Mesendoderm (in vitro differentiated cells): Measurements from ENCODE around the gene PET117.

Experiments
- DNase-seq: peaks from one replicate; pipeline ENCODE4 v3.0.0; 2013
- H2AK5ac ChIP-seq: 2 replicates; pipeline ENCODE4 v1.6.1; 2013; ENCODE audit warnings: low read length, inconsistent platforms
- H2BK120ac ChIP-seq: 2 replicates; pipeline ENCODE4 v1.6.1; 2013; ENCODE audit warnings: low read depth, mild to moderate bottlenecking, low read length, moderate library complexity, mixed read lengths
- H2BK15ac ChIP-seq: replicated peaks from 2 replicates; pipeline ENCODE4 v1.6.1; 2013; ENCODE audit warnings: low read depth, mild to moderate bottlenecking, moderate library complexity
- H2BK5ac ChIP-seq: 2 replicates; pipeline ENCODE4 v1.6.1; 2013; ENCODE audit warnings: low read length, inconsistent platforms
- H3K18ac ChIP-seq: 2 replicates; pipeline ENCODE4 v1.6.1; 2013; ENCODE audit warnings: mild to moderate bottlenecking, low read length, mixed read lengths
- H3K23ac ChIP-seq: one replicate; pipeline ENCODE4 v1.6.1; 2013; ENCODE audit warnings: low read length
- H3K27ac ChIP-seq: 2 replicates; pipeline ENCODE4 v1.5.1; 2013; ENCODE audit warnings: low read depth, mild to moderate bottlenecking, inconsistent platforms, low read length, moderate library complexity
- H3K27me3 ChIP-seq: 2 replicates; pipeline ENCODE4 v1.6.1; 2013; ENCODE audit warnings: low read length, control low read depth, mild to moderate bottlenecking, inconsistent platforms; ENCODE audit not compliant: insufficient read depth, poor library complexity
- H3K36me3 ChIP-seq: 2 replicates; pipeline ENCODE4 v1.6.1; 2013; ENCODE audit warnings: low read length, inconsistent platforms; ENCODE audit not compliant: control insufficient read depth, insufficient read depth
- H3K4ac ChIP-seq: one replicate; pipeline ENCODE4 v1.6.1; 2013; ENCODE audit warnings: low read depth, mild to moderate bottlenecking, low read length, moderate library complexity
- H3K4me1 ChIP-seq: 2 replicates; pipeline ENCODE4 v1.6.1; 2013; ENCODE audit warnings: low read depth, low read length, inconsistent platforms; ENCODE audit not compliant: control insufficient read depth
- H3K4me2 ChIP-seq: 2 replicates; pipeline ENCODE4 v1.6.1; 2013; ENCODE audit warnings: low read length
- H3K4me3 ChIP-seq: 2 replicates; pipeline ENCODE4 v1.5.1; 2013; ENCODE audit warnings: mild to moderate bottlenecking, low read length
- H3K56ac ChIP-seq: one replicate; pipeline ENCODE4 v1.6.1; 2013; ENCODE audit warnings: low read length
- H3K79me1 ChIP-seq: 2 replicates; pipeline ENCODE4 v1.6.1; 2013; ENCODE audit warnings: low read length, inconsistent platforms
- H3K79me2 ChIP-seq: 2 replicates; pipeline ENCODE4 v1.6.1; 2013; ENCODE audit warnings: mild to moderate bottlenecking, low read length; ENCODE audit not compliant: control insufficient read depth, insufficient read depth
- H3K9ac ChIP-seq: 2 replicates; pipeline ENCODE4 v1.6.1; 2013; ENCODE audit warnings: low read length, inconsistent platforms
- H4K5ac ChIP-seq: one replicate; pipeline ENCODE4 v1.6.1; 2013; ENCODE audit warnings: low read length
- H4K8ac ChIP-seq: one replicate; pipeline ENCODE4 v1.6.1; 2013; ENCODE audit warnings: low read depth, mild to moderate bottlenecking, control low read depth, low read length, moderate library complexity
- WGBS: extraction: QIAGEN DNeasy Blood & Tissue Kit; methylation state at CpG from one replicate; pipeline ENCODE4 v1.1.7; 2013; ENCODE audit warnings: low lambda C conversion rate, missing lambda C conversion rate; ENCODE audit not compliant: insufficient coverage; ENCODE audit errors: extremely low coverage; 5-methylcytosine and 5-hydroxymethylcytosine counted together

PET117 gene

GRCh38 chr20:18164356-18164755 lies 26.7 kb downstream of the PET117 start:
- H4K8ac ChIP-seq, result no peak overlapping the region
- no peak overlapping the region for H3K18ac ChIP-seq
- peaks cover 10% of the 10 kb centered on the region for H3K4me1 ChIP-seq
- peaks cover 5% of the 10 kb centered on the region for H3K79me1 ChIP-seq
- no CpG with 5 or more reads among the region's 2 CpGs for WGBS
- no peak overlapping the region for H3K27ac ChIP-seq
- DNase-seq, result no peak
- H3K27me3 ChIP-seq, result no peaks in the 10 kb centered on the region
- H3K79me2 ChIP-seq, result no peaks in the 10 kb centered on the region
- H3K36me3 ChIP-seq, result peaks cover 4% of the 10 kb centered on the region
- no peak overlapping the region for H2BK120ac ChIP-seq
- H3K4me3 ChIP-seq, result no peak overlapping the region
- H2AK5ac ChIP-seq, result no peak overlapping the region
- H2BK15ac ChIP-seq, result no peak overlapping the region
- H3K4ac ChIP-seq, result no peak overlapping the region
- no peak overlapping the region for H3K4me2 ChIP-seq
- no peak overlapping the region for H3K56ac ChIP-seq
- H4K5ac ChIP-seq, result no peak overlapping the region
- H3K23ac ChIP-seq, result no peak overlapping the region
- H2BK5ac ChIP-seq, result no peak overlapping the region
- no peak overlapping the region for H3K9ac ChIP-seq

DNA sequence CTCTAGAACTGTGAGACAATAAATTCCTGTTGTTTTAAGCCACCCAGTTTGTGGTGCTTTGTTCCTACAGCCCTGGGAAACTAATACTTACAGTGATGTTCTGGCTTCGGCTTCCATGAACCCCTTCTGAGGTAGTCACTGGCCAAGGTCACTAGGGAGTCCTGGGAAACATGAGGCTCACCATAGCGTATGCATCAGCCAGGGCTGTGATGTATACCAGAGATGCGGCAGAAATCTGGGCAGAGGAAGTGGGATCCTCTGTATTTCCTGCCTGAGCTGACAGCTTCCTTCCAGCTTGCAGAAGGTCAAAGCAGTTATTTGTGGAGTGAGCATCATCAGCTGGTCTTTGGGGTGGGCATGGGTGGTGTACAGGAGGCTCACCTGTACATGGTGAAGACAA lies 27.9 kb downstream of the PET117 start:
- Histone ChIP-seq H3K27ac (no peak overlapping the region), H3K23ac (no peak overlapping the region), H3K18ac (no peak overlapping the region), H3K4me3 (no peak overlapping the region), H2BK15ac (no peak overlapping the region), H2AK5ac (no peak overlapping the region), H2BK5ac (no peak overlapping the region), H2BK120ac (no peak overlapping the region), H3K36me3 (peaks cover 4% of the 10 kb centered on the region), H4K8ac (no peak overlapping the region), H3K56ac (peak overlapping the region; percentile 18), H3K79me2 (no peaks in the 10 kb centered on the region), H3K79me1 (peaks cover 5% of the 10 kb centered on the region), H3K4me2 (no peak overlapping the region), H3K27me3 (no peaks in the 10 kb centered on the region), H4K5ac (no peak overlapping the region), H3K9ac (no peak overlapping the region), H3K4me1 (peaks cover 10% of the 10 kb centered on the region), H3K4ac (no peak overlapping the region)
- no CpG with 5 or more reads among the region's 3 CpGs for WGBS
- no peak for DNase-seq

DNA sequence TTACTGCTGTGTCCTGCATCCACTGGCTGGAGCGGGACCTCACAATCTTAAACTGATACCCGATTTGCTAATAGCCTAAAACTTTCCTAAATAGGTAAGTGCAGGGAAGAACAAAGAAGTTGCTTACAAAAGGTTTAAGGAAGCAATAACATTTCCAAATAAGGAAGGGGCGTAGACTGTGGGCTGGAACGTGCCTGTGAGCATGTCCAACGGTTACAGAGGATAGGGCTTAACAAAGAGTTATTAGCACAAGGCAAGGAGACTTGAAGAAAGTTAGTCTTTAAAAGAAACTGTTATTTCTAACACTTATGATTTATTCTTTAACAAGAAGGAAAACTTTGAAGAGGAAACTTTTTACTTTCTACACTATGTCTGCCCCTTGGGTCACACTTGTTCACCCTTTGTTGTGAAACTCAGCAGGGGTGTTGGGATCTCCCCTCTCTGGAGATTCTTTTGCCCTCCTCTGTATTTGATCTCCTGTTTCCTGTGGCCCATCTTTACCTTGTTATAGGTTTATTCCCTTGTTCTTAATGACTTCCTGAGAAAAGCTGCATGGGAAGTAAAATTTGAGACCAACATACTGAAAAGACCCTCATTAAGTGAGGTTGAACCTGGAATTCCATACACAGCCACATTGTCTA lies 28.7 kb downstream of the PET117 start:
- Histone ChIP-seq H3K79me1 (peaks cover 5% of the 10 kb centered on the region), H3K4me1 (peaks cover 10% of the 10 kb centered on the region), H4K8ac (no peak overlapping the region), H2BK120ac (no peak overlapping the region), H3K23ac (no peak overlapping the region), H3K27me3 (no peaks in the 10 kb centered on the region), H2AK5ac (no peak overlapping the region), H3K4ac (no peak overlapping the region), H3K18ac (no peak overlapping the region), H3K4me3 (no peak overlapping the region), H3K27ac (no peak overlapping the region), H2BK5ac (no peak overlapping the region), H4K5ac (no peak overlapping the region), H3K56ac (no peak overlapping the region), H3K4me2 (no peak overlapping the region), H3K9ac (no peak overlapping the region), H3K79me2 (no peaks in the 10 kb centered on the region), H3K36me3 (peaks cover 4% of the 10 kb centered on the region), H2BK15ac (no peak overlapping the region)
- WGBS, result no CpG with 5 or more reads among the region's 5 CpGs
- DNase-seq, result no peak

DNA sequence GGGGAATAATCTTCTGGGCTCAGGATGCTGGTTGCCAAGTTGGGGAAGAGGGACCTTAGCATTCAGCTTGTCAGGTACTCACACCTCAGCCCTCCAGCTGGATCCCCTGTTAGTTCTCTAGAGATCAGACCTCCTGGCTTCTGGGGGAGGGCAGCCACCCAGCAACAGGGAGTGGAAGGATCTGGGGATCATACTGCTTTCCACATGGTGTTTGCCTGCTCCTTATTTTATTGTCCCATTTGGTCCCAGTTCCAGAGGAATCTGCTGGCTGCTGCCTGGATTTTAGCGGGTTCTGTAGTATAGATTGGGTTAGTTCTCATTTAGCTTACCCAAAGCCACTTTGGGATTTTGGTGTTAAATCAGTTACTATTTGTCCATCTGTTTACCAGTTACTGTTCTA lies 29.3 kb downstream of the PET117 start:
- Histone ChIP-seq H3K18ac (no peak overlapping the region), H3K23ac (no peak overlapping the region), H2BK120ac (no peak overlapping the region), H4K5ac (no peak overlapping the region), H3K9ac (no peak overlapping the region), H3K4me3 (no peak overlapping the region), H2BK15ac (no peak overlapping the region), H3K27ac (no peak overlapping the region), H2BK5ac (no peak overlapping the region), H4K8ac (no peak overlapping the region), H3K4ac (no peak overlapping the region), H3K4me2 (no peak overlapping the region), H3K36me3 (peaks cover 4% of the 10 kb centered on the region), H3K4me1 (peaks cover 10% of the 10 kb centered on the region), H3K27me3 (no peaks in the 10 kb centered on the region), H2AK5ac (no peak overlapping the region), H3K56ac (peak overlapping the region; percentile 15), H3K79me1 (peaks cover 5% of the 10 kb centered on the region), H3K79me2 (no peaks in the 10 kb centered on the region)
- WGBS, result no CpG with 5 or more reads among the region's 1 CpG
- DNase-seq, result peak; percentile 10

DNA sequence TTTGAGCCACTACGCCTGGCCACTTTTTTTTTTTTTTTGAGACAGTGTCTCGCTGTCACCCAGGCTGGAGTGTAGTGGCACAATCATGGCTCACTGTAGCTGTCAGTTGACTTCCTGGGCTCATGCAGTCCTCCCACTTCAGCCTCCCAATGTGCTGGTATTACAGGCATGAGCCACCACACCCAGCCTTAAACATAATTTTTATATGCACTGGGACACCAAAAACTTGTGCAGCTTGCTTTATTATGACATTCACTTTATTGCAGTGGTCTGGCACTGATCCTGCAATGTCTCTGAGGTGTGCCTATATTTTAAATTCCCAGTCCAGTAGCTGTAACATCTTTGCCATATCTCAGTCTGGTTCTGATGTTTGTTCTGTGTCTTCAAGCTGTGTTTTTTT lies 34.7 kb downstream of the PET117 start:
- WGBS, result no CpG with 5 or more reads among the region's 2 CpGs
- H2AK5ac ChIP-seq, result no peak overlapping the region
- H3K23ac ChIP-seq, result no peak overlapping the region
- H2BK15ac ChIP-seq, result no peak overlapping the region
- no peak for DNase-seq
- H3K9ac ChIP-seq, result no peak overlapping the region
- no peaks in the 10 kb centered on the region for H3K36me3 ChIP-seq
- no peak overlapping the region for H3K4ac ChIP-seq
- H3K79me2 ChIP-seq, result no peaks in the 10 kb centered on the region
- no peak overlapping the region for H3K18ac ChIP-seq
- no peak overlapping the region for H2BK120ac ChIP-seq
- H3K4me2 ChIP-seq, result no peak overlapping the region
- peaks cover 4% of the 10 kb centered on the region for H3K79me1 ChIP-seq
- H3K4me1 ChIP-seq, result no peaks in the 10 kb centered on the region
- no peak overlapping the region for H2BK5ac ChIP-seq
- H4K5ac ChIP-seq, result no peak overlapping the region
- no peak overlapping the region for H4K8ac ChIP-seq
- no peak overlapping the region for H3K27ac ChIP-seq
- no peaks in the 10 kb centered on the region for H3K27me3 ChIP-seq
- no peak overlapping the region for H3K4me3 ChIP-seq
- no peak overlapping the region for H3K56ac ChIP-seq
